Measurements from ENCODE around the gene MORC4.

- TF ChIP-seq CTCF (IDR thresholded peaks at IDR 0.05 in 8 of 11, conservative IDR thresholded peaks at IDR 0.05 in 3 of 11) (no peak), POLR2AphosphoS5 (IDR thresholded peaks at IDR 0.05) (no peak), POLR2A (IDR thresholded peaks at IDR 0.05) (no peak)
Measured at GRCh38 chrX:106948641-106949040, 51.4 kb downstream of the MORC4 start.

Measured in spleen (tissue), 7 donors.